Mesendoderm (in vitro differentiated cells): ENCODE data around the gene ECE1.

Source experiments
- DNase-seq: peaks from one replicate; pipeline ENCODE4 v3.0.0; 2013
- H2AK5ac ChIP-seq: 2 replicates; pipeline ENCODE4 v1.6.1; 2013; ENCODE audit warnings: low read length, inconsistent platforms
- H2BK120ac ChIP-seq: 2 replicates; pipeline ENCODE4 v1.6.1; 2013; ENCODE audit warnings: low read depth, mild to moderate bottlenecking, low read length, moderate library complexity, mixed read lengths
- H2BK15ac ChIP-seq: replicated peaks from 2 replicates; pipeline ENCODE4 v1.6.1; 2013; ENCODE audit warnings: low read depth, mild to moderate bottlenecking, moderate library complexity
- H2BK5ac ChIP-seq: 2 replicates; pipeline ENCODE4 v1.6.1; 2013; ENCODE audit warnings: low read length, inconsistent platforms
- H3K18ac ChIP-seq: 2 replicates; pipeline ENCODE4 v1.6.1; 2013; ENCODE audit warnings: mild to moderate bottlenecking, low read length, mixed read lengths
- H3K23ac ChIP-seq: one replicate; pipeline ENCODE4 v1.6.1; 2013; ENCODE audit warnings: low read length
- H3K27ac ChIP-seq: 2 replicates; pipeline ENCODE4 v1.5.1; 2013; ENCODE audit warnings: low read depth, mild to moderate bottlenecking, inconsistent platforms, low read length, moderate library complexity
- H3K27me3 ChIP-seq: 2 replicates; pipeline ENCODE4 v1.6.1; 2013; ENCODE audit warnings: low read length, control low read depth, mild to moderate bottlenecking, inconsistent platforms; ENCODE audit not compliant: insufficient read depth, poor library complexity
- H3K36me3 ChIP-seq: 2 replicates; pipeline ENCODE4 v1.6.1; 2013; ENCODE audit warnings: low read length, inconsistent platforms; ENCODE audit not compliant: control insufficient read depth, insufficient read depth
- H3K4ac ChIP-seq: one replicate; pipeline ENCODE4 v1.6.1; 2013; ENCODE audit warnings: low read depth, mild to moderate bottlenecking, low read length, moderate library complexity
- H3K4me1 ChIP-seq: 2 replicates; pipeline ENCODE4 v1.6.1; 2013; ENCODE audit warnings: low read depth, low read length, inconsistent platforms; ENCODE audit not compliant: control insufficient read depth
- H3K4me2 ChIP-seq: 2 replicates; pipeline ENCODE4 v1.6.1; 2013; ENCODE audit warnings: low read length
- H3K4me3 ChIP-seq: 2 replicates; pipeline ENCODE4 v1.5.1; 2013; ENCODE audit warnings: mild to moderate bottlenecking, low read length
- H3K56ac ChIP-seq: one replicate; pipeline ENCODE4 v1.6.1; 2013; ENCODE audit warnings: low read length
- H3K79me1 ChIP-seq: 2 replicates; pipeline ENCODE4 v1.6.1; 2013; ENCODE audit warnings: low read length, inconsistent platforms
- H3K79me2 ChIP-seq: 2 replicates; pipeline ENCODE4 v1.6.1; 2013; ENCODE audit warnings: mild to moderate bottlenecking, low read length; ENCODE audit not compliant: control insufficient read depth, insufficient read depth
- H3K9ac ChIP-seq: 2 replicates; pipeline ENCODE4 v1.6.1; 2013; ENCODE audit warnings: low read length, inconsistent platforms
- H4K5ac ChIP-seq: one replicate; pipeline ENCODE4 v1.6.1; 2013; ENCODE audit warnings: low read length
- H4K8ac ChIP-seq: one replicate; pipeline ENCODE4 v1.6.1; 2013; ENCODE audit warnings: low read depth, mild to moderate bottlenecking, control low read depth, low read length, moderate library complexity
- WGBS: extraction: QIAGEN DNeasy Blood & Tissue Kit; methylation state at CpG from one replicate; pipeline ENCODE4 v1.1.7; 2013; ENCODE audit warnings: low lambda C conversion rate, missing lambda C conversion rate; ENCODE audit not compliant: insufficient coverage; ENCODE audit errors: extremely low coverage; 5-methylcytosine and 5-hydroxymethylcytosine counted together

ECE1 gene

GRCh38 chr1:21313203-21313885 lies 23.1 kb upstream of the ECE1 start:
- Histone ChIP-seq H3K27me3 (no peaks in the 10 kb centered on the region), H3K4me1 (peaks cover 14% of the 10 kb centered on the region), H3K79me2 (no peaks in the 10 kb centered on the region), H2BK15ac (no peak overlapping the region), H2AK5ac (no peak overlapping the region), H3K79me1 (no peaks in the 10 kb centered on the region), H3K4me2 (no peak overlapping the region), H3K27ac (no peak overlapping the region), H3K56ac (no peak overlapping the region), H3K23ac (no peak overlapping the region), H3K4me3 (no peak overlapping the region), H2BK120ac (no peak overlapping the region), H3K18ac (no peak overlapping the region), H2BK5ac (no peak overlapping the region), H4K8ac (no peak overlapping the region), H3K9ac (no peak overlapping the region), H3K4ac (no peak overlapping the region), H4K5ac (no peak overlapping the region), H3K36me3 (no peaks in the 10 kb centered on the region)
- DNase-seq, result no peak
- WGBS, result no CpG with 5 or more reads among the region's 6 CpGs

GRCh38 chr1:21312407-21312992 lies 22.2 kb upstream of the ECE1 start:
- Histone ChIP-seq H3K27ac (no peak overlapping the region), H3K9ac (no peak overlapping the region), H3K27me3 (no peaks in the 10 kb centered on the region), H3K79me2 (no peaks in the 10 kb centered on the region), H2BK120ac (no peak overlapping the region), H3K4me3 (no peak overlapping the region), H4K8ac (no peak overlapping the region), H4K5ac (no peak overlapping the region), H3K4ac (no peak overlapping the region), H2BK15ac (no peak overlapping the region), H3K4me1 (peaks cover 19% of the 10 kb centered on the region), H3K23ac (no peak overlapping the region), H3K18ac (no peak overlapping the region), H2AK5ac (no peak overlapping the region), H3K79me1 (no peaks in the 10 kb centered on the region), H3K4me2 (no peak overlapping the region), H3K36me3 (no peaks in the 10 kb centered on the region), H2BK5ac (no peak overlapping the region), H3K56ac (no peak overlapping the region)
- no CpG with 5 or more reads among the region's 4 CpGs for WGBS
- no peak for DNase-seq

- no peak overlapping the region for H2BK120ac ChIP-seq
- no peak overlapping the region for H3K4ac ChIP-seq
- WGBS, result no CpG with 5 or more reads among the region's 6 CpGs
- H2BK15ac ChIP-seq, result no peak overlapping the region
- no peak overlapping the region for H2AK5ac ChIP-seq
- H3K23ac ChIP-seq, result no peak overlapping the region
- peaks cover 22% of the 10 kb centered on the region for H3K4me1 ChIP-seq
- H3K27ac ChIP-seq, result no peak overlapping the region
- no peak overlapping the region for H4K5ac ChIP-seq
- H4K8ac ChIP-seq, result no peak overlapping the region
- no peaks in the 10 kb centered on the region for H3K79me1 ChIP-seq
- H3K27me3 ChIP-seq, result no peaks in the 10 kb centered on the region
- no peak for DNase-seq
- no peak overlapping the region for H3K4me2 ChIP-seq
- no peaks in the 10 kb centered on the region for H3K79me2 ChIP-seq
- H3K4me3 ChIP-seq, result no peak overlapping the region
- H3K18ac ChIP-seq, result no peak overlapping the region
- no peaks in the 10 kb centered on the region for H3K36me3 ChIP-seq
- H2BK5ac ChIP-seq, result no peak overlapping the region
- H3K9ac ChIP-seq, result no peak overlapping the region
- no peak overlapping the region for H3K56ac ChIP-seq
These were observed 20.8 kb upstream of the ECE1 start for GRCh38 chr1:21311016-21311415.

GRCh38 chr1:21308847-21309652 lies 18.8 kb upstream of the ECE1 start:
- peak overlapping the region; percentile 49 for H3K27ac ChIP-seq
- peak; percentile 83 for DNase-seq
- no peak overlapping the region for H3K9ac ChIP-seq
- H3K79me2 ChIP-seq, result no peaks in the 10 kb centered on the region
- H4K8ac ChIP-seq, result no peak overlapping the region
- no peak overlapping the region for H2BK120ac ChIP-seq
- no CpG with 5 or more reads among the region's 9 CpGs for WGBS
- peak overlapping the region; percentile 35 for H3K56ac ChIP-seq
- no peaks in the 10 kb centered on the region for H3K27me3 ChIP-seq
- H3K36me3 ChIP-seq, result no peaks in the 10 kb centered on the region
- H3K18ac ChIP-seq, result peak overlapping the region; percentile 22
- H3K79me1 ChIP-seq, result no peaks in the 10 kb centered on the region
- H2AK5ac ChIP-seq, result no peak overlapping the region
- no peak overlapping the region for H3K23ac ChIP-seq
- no peak overlapping the region for H2BK15ac ChIP-seq
- no peak overlapping the region for H3K4ac ChIP-seq
- no peak overlapping the region for H3K4me3 ChIP-seq
- no peak overlapping the region for H3K4me2 ChIP-seq
- no peak overlapping the region for H2BK5ac ChIP-seq
- no peak overlapping the region for H4K5ac ChIP-seq
- peaks cover 16% of the 10 kb centered on the region for H3K4me1 ChIP-seq

- peak overlapping the region; percentile 15 for H3K23ac ChIP-seq
- WGBS, result no CpG with 5 or more reads among the region's 5 CpGs
- H3K4me2 ChIP-seq, result no peak overlapping the region
- no peaks in the 10 kb centered on the region for H3K79me1 ChIP-seq
- H4K5ac ChIP-seq, result no peak overlapping the region
- H2BK120ac ChIP-seq, result no peak overlapping the region
- H3K4me1 ChIP-seq, result peaks cover 16% of the 10 kb centered on the region
- H3K9ac ChIP-seq, result peak overlapping the region; percentile 22
- H3K18ac ChIP-seq, result peak overlapping the region; percentile 22
- no peaks in the 10 kb centered on the region for H3K27me3 ChIP-seq
- no peak overlapping the region for H2BK15ac ChIP-seq
- peak overlapping the region; percentile 35 for H3K56ac ChIP-seq
- H4K8ac ChIP-seq, result no peak overlapping the region
- no peak overlapping the region for H3K4ac ChIP-seq
- peak overlapping the region; percentile 49 for H3K27ac ChIP-seq
- H2BK5ac ChIP-seq, result no peak overlapping the region
- H3K79me2 ChIP-seq, result no peaks in the 10 kb centered on the region
- H3K36me3 ChIP-seq, result no peaks in the 10 kb centered on the region
- DNase-seq, result no peak
- no peak overlapping the region for H2AK5ac ChIP-seq
- H3K4me3 ChIP-seq, result no peak overlapping the region
These were observed 18.1 kb upstream of the ECE1 start for GRCh38 chr1:21308330-21308729.
